ENCODE results near the gene ARHGAP1. TPM values are rescaled to one million over a fixed set of nuclear protein-coding genes. Genes with fewer than 3 reads are reported as not detected.
A peak's percentile ranks its signal among the peaks of the same experiment; 100 is the strongest.

The ARHGAP1 gene
- total RNA-seq, 2 donors from 2014 or later, result 41.6 to 43.5 TPM

DNA sequence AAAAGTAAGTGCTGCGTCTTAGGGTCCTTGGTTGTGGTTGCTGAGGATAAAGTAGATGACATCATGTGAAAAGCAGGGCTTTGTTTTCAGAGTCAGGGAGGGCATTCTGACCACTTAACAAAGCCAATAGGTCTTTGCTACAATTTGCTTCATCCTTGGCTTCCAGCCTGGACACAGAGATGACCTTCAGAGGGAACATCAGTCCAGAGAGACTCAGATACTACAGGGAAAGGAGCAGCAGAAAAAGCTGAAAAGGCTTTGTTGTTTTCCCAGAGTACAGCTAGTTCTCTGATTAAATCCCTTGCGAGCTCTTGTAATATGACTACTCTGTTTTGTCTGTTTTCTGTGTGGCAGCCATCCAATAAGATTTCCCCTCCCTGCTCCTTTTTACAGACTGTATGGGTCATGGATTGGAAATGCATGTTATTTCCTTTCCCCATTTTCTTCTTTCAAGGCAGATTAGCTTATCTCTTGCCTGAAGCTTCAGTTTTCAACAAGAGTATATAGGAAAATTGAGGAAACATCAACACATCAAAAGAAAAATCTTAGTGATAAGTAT, 51.2 kb downstream of the ARHGAP1 start:
- peaks cover 2 to 10% of the 10 kb centered on the region in 2 donors for H3K36me3 Mint-ChIP-seq (ENCODE audit: insufficient read depth in 2 of 2)
- H3K27ac Mint-ChIP-seq, result no peak overlapping the region
- ATAC-seq (replicated peaks in 1 of 2), result no peak
- H3K4me1 Mint-ChIP-seq (ENCODE audit: low read depth), result no peaks in the 10 kb centered on the region
- H3K4me3 Mint-ChIP-seq, result no peak overlapping the region
- H3K9me3 Mint-ChIP-seq, result no peaks in the 10 kb centered on the region
- no peaks in the 10 kb centered on the region for H3K27me3 Mint-ChIP-seq (ENCODE audit: low read depth)
- DNase-seq, result no peak

DNA sequence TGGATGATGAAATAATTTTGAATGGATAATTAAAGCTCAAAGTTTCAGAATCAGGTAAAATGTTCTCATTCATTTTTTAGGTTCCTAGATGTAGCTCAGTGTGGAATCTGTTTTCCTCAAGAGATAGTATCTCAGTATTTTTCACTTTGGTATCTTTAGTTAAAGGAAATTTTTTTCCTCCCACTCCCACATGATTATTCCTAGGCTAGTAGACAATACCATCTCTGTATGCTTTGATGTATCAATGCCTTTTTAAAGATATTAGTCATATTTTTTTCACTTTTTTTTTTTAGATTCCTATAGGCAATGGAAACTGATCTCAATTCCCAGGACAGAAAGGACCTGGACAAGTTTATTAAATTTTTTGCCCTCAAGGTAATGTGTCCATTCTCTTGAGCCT, 56.4 kb downstream of the ARHGAP1 start:
- H3K36me3 Mint-ChIP-seq (ENCODE audit: insufficient read depth in 2 of 2), result peaks cover 5 to 19% of the 10 kb centered on the region in 2 donors
- H3K9me3 Mint-ChIP-seq, result no peaks in the 10 kb centered on the region
- H3K4me1 Mint-ChIP-seq (ENCODE audit: low read depth), result peaks cover 14% of the 10 kb centered on the region
- H3K27me3 Mint-ChIP-seq (ENCODE audit: low read depth), result no peaks in the 10 kb centered on the region
- DNase-seq (no peak), ATAC-seq (replicated peaks in 1 of 2) (no peak)
- no peak overlapping the region for H3K27ac Mint-ChIP-seq
- H3K4me3 Mint-ChIP-seq, result no peak overlapping the region

DNA sequence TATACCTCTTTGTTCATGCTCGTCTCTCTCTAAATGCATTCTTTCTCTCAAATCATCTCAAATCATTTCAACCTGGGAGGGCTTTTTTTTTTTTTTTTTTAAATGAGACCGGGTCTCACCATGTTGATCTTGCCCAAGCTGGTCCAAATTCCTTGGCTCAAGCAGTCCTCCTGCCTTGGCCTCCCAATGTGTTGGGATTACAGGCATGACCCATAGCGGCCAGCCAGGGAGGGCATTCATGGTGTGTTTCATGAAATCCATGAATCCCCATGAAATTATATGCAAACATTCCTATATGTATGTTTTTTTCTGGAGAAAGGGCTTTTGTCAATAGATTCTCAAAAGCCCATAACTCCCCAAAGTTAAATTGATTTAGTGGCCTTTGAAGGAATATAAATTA, 56.9 kb downstream of the ARHGAP1 start:
- no peak for ATAC-seq (replicated peaks in 1 of 2)
- Mint-ChIP-seq H3K4me1 (ENCODE audit: low read depth) (peaks cover 14% of the 10 kb centered on the region), H3K4me3 (no peak overlapping the region), H3K27ac (peak overlapping the region; percentile 75), H3K36me3 (ENCODE audit: insufficient read depth in 2 of 2) (peaks cover 5 to 19% of the 10 kb centered on the region in 2 donors), H3K9me3 (no peaks in the 10 kb centered on the region), H3K27me3 (ENCODE audit: low read depth) (no peaks in the 10 kb centered on the region)
- no peak for DNase-seq

DNA sequence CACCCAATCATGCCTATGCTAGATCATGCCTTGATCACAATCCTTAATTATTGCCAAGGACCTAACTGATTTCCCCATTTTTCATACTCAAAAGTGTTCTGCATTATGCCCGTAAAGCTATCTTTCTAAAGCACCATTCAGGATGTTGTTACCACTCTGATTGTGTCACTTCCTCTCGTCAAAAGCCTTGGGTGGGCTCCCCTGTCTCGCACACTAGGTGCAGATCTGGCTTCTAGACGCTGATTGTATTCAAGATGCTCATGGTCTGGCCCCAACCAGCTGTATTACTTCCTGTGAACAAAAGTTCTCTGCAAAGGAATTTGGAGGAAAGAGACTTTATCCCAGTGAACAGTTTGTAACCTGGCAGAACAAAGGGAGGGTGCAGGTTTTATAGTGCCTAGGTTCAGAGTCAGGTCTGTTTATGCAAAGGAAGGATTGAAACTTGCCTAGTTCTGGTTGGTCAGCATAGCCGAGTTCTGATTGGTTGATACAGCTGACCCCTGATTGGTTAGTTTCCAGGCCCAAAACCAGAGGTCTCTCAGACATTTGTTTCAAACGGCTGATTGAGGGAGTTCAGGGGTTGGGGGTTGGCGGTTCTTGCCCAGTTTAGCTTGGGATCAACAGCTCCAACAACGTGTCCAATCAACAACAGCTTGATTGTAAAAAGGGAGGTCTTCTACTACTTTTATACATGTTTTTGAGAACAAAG, 57.6 kb downstream of the ARHGAP1 start:
- H3K36me3 Mint-ChIP-seq (ENCODE audit: insufficient read depth in 2 of 2), result peaks cover 7 to 22% of the 10 kb centered on the region in 2 donors
- H3K4me3 Mint-ChIP-seq, result no peak overlapping the region
- no peak overlapping the region for H3K27ac Mint-ChIP-seq
- H3K4me1 Mint-ChIP-seq (ENCODE audit: low read depth), result peaks cover 14% of the 10 kb centered on the region
- no peaks in the 10 kb centered on the region for H3K9me3 Mint-ChIP-seq
- ATAC-seq (replicated peaks in 1 of 2) (no peak), DNase-seq (no peak)
- H3K27me3 Mint-ChIP-seq (ENCODE audit: low read depth), result no peaks in the 10 kb centered on the region

DNA sequence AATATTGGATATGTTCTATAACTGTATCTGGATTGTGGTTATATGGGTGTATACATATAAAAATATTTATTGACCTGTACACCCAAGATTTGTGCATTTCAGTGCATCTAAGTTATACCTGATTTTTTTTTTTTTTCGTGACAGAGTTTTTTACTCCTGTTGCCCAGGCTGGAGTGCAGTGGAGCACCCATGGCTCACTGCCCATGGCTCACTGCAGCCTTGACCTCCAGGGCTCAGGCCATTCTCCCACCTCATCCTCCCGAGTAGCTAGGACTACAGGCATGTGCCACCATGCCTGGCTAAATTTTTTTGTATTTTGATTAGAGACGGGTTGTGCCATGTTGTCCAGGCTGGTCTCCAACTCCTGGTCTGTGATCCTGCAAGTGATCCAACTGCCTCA, 58.8 kb downstream of the ARHGAP1 start:
- peaks cover 7 to 22% of the 10 kb centered on the region in 2 donors for H3K36me3 Mint-ChIP-seq (ENCODE audit: insufficient read depth in 2 of 2)
- no peaks in the 10 kb centered on the region for H3K9me3 Mint-ChIP-seq
- ATAC-seq (replicated peaks in 1 of 2) (no peak), DNase-seq (no peak)
- no peaks in the 10 kb centered on the region for H3K27me3 Mint-ChIP-seq (ENCODE audit: low read depth)
- peaks cover 14% of the 10 kb centered on the region for H3K4me1 Mint-ChIP-seq (ENCODE audit: low read depth)
- no peak overlapping the region for H3K4me3 Mint-ChIP-seq
- no peak overlapping the region for H3K27ac Mint-ChIP-seq

DNA sequence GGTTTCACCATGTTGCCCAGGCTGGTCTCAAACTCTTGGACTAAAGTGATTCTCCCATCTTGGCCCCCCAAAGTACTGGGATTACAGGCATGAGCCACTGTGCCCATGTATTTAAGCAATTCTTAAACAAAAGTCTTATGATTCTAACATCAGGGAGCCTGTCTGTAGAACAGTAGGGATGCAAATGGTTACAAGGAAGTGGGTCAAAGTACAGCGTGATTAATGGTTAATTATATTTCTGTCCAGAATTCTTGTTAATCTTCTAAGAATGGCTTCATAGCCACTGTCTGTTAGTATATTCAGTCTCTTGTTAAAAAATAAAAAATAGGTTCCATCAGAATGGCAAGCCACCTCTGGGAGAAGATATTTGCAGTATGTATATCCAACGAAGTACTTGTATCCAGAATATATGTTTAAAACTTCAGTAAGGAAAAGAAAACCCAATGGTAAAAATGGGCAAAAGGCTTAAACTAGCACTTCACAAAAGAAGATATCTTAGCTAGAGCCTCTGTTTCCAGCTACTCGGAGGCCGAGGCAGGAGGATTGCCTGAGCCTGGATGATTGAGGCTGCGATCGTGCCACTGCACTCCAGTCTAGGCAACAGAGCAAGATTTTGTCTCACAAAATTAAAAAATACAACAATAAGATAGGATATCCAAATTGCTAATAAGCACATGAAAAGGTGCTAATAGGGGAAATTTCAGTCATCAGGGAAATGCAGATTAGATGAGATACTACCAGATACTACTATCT, 60.2 kb downstream of the ARHGAP1 start:
- H3K27ac Mint-ChIP-seq, result no peak overlapping the region
- no peaks in the 10 kb centered on the region for H3K9me3 Mint-ChIP-seq
- peaks cover 14% of the 10 kb centered on the region for H3K4me1 Mint-ChIP-seq (ENCODE audit: low read depth)
- H3K36me3 Mint-ChIP-seq (ENCODE audit: insufficient read depth in 2 of 2), result peaks cover 7 to 19% of the 10 kb centered on the region in 2 donors
- DNase-seq (no peak), ATAC-seq (replicated peaks in 1 of 2) (no peak)
- no peaks in the 10 kb centered on the region for H3K27me3 Mint-ChIP-seq (ENCODE audit: low read depth)
- H3K4me3 Mint-ChIP-seq, result no peak overlapping the region

DNA sequence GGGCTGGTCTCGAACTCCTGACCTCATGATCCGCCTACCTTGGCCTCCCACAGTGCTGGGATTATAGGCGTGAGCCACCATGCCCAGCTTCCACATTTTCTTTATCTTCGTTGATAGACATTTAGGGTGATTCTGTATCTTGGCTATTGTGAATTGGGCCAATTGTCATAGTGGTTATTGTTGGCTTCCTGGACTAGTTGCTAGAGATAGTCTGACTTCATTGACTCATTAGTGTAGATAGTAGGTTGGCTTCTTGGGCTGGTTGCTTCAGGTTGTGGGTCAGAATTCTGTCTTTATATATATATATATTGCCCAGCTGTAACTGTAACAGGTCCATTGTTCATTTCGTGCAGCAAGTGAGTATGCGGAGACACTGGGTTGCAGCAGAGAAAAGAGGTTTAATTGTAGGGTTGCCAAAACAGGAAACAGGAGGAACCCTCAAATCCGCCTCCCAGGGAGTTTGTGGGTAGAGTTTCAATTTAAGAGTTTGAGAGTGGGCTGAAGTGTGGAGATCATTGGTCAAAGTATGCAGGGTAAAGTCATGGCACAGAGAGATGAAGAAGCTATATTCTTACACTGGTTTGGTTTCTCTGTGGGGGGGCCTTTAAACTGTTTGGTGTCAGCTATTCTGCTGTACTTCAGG, 61.1 kb downstream of the ARHGAP1 start:
- DNase-seq, result no peak
- Mint-ChIP-seq H3K9me3 (no peaks in the 10 kb centered on the region), H3K27me3 (ENCODE audit: low read depth) (no peaks in the 10 kb centered on the region), H3K36me3 (ENCODE audit: insufficient read depth in 2 of 2) (peaks cover 7 to 19% of the 10 kb centered on the region in 2 donors), H3K27ac (peak overlapping the region; percentile 6), H3K4me3 (no peak overlapping the region), H3K4me1 (ENCODE audit: low read depth) (peaks cover 14% of the 10 kb centered on the region)
- no peak for ATAC-seq (replicated peaks in 1 of 2)

DNA sequence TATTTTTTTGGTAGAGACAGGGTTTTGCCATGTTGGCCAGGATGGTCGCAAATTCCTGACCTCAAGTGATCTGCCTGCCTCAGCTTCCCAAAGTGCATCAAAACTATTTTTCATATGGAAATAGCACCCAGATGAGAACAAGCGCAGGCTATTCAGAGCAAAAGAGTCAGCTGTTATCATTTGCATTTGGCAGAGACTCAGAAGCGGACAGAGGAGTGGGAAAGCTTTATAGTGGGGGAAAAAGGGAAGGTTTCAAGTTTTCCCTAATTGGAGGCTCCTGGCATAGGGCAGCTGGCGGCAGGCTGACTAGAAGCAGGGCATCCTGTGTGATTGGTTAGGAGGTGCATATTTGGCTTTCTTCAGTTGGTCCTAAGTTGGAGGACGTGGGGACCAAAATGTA, 62.9 kb downstream of the ARHGAP1 start:
- Mint-ChIP-seq H3K9me3 (no peaks in the 10 kb centered on the region), H3K4me3 (no peak overlapping the region), H3K4me1 (ENCODE audit: low read depth) (peaks cover 11% of the 10 kb centered on the region), H3K36me3 (ENCODE audit: insufficient read depth in 2 of 2) (peaks cover 7 to 14% of the 10 kb centered on the region in 2 donors), H3K27ac (no peak overlapping the region), H3K27me3 (ENCODE audit: low read depth) (no peaks in the 10 kb centered on the region)
- DNase-seq, result no peak
- no peak for ATAC-seq (replicated peaks in 1 of 2)

DNA sequence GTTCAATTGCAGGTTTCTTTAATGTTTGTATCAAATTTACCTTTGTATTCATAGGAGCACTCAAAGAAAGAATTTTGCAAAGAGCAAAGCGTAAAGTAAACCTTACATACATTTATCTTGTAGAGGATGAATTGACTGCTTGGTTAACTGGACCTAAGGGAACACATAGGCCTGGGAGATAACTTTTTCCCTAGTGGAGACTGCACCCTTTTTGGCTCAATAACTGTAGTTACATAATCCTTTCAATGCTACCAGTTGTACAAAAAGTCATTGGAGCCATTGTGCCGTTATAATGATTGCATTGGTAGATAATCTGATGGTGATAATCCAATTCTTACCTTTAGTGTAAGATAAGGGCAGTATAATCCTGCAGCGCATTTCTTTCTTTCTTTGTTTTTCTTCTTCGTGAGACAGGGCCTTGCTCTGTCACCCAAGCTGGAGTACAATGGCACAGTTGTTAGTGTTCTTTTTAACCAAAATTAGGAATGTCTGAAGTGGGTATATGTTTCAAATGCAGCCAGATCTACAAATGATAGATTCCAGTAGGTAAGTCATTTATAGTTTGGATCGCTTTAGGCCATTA, 64.8 kb downstream of the ARHGAP1 start:
- DNase-seq (no peak), ATAC-seq (replicated peaks in 1 of 2) (no peak)
- Mint-ChIP-seq H3K36me3 (ENCODE audit: insufficient read depth in 2 of 2) (peaks cover 8 to 15% of the 10 kb centered on the region in 2 donors), H3K27ac (no peak overlapping the region), H3K4me1 (ENCODE audit: low read depth) (peaks cover 6% of the 10 kb centered on the region), H3K27me3 (ENCODE audit: low read depth) (no peaks in the 10 kb centered on the region), H3K4me3 (no peak overlapping the region), H3K9me3 (no peaks in the 10 kb centered on the region)

DNA sequence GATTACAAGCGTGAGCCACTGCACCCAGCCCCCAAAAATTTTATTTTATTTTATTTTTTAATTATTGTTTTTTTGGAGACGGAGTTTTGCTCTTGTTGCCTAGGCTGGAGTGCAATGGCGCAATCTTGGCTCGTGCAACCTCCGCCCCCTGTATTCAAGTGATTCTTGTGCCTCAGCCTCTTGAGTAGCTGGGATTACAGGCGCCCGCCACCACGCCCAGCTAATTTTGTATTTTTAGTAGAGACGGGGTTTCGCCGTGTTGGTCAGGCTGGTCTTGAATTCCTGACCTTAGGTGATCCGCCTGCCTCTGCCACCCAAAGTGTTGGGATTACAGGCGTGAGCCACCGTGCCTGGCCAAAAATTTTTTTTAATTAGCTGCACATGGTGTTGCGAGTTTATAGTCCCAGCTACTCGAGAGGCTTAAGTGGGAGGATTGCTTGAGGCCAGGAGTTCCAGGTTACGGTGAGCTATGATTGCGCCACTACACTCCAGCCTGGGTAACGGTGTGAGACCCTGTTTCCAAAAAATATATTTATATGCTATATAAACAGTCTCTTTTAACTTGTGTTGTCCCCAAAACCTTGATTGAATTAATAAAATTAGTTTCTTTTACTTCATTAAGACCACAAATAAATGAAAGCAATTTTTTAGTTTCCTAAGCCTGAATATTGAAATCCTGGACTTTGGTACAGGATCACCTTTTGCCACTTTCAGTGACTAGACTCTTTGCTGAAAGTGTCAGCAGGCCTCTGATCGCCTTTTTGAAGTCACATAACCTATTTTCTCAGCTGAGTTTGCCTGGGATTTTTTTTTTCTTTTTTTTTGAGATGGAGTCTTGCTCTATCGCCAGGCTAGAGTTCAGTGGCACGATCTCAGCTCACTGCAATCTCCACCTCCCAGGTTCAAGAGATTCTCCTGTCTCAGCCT, 66.9 kb downstream of the ARHGAP1 start:
- H3K4me3 Mint-ChIP-seq, result no peak overlapping the region
- peaks cover 4 to 10% of the 10 kb centered on the region in 2 donors for H3K36me3 Mint-ChIP-seq (ENCODE audit: insufficient read depth in 2 of 2)
- DNase-seq (no peak), ATAC-seq (replicated peaks in 1 of 2) (no peak)
- H3K27ac Mint-ChIP-seq, result no peak overlapping the region
- no peaks in the 10 kb centered on the region for H3K4me1 Mint-ChIP-seq (ENCODE audit: low read depth)
- no peaks in the 10 kb centered on the region for H3K27me3 Mint-ChIP-seq (ENCODE audit: low read depth)
- H3K9me3 Mint-ChIP-seq, result no peaks in the 10 kb centered on the region

DNA sequence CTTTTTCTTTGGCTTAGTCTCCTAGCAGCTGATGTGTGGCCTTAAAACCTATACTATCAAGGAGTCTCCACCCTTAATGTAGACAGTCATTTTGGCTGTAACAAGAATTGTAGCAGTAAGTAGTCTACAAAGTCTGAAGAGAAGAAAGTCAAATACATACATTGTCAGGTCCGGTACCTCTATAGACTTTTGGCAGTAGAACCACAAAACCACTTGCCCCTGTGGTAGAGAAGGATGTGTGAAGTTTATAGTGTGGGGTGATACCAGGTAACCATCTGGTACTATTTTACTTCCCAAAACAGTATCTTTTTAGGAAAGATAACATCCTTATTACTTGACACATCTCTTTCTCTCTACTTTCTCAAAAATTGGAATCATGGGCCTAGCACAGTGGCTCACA, 67.9 kb downstream of the ARHGAP1 start:
- H3K36me3 Mint-ChIP-seq (ENCODE audit: insufficient read depth in 2 of 2), result peaks cover 1 to 7% of the 10 kb centered on the region in 2 donors
- H3K27me3 Mint-ChIP-seq (ENCODE audit: low read depth), result no peaks in the 10 kb centered on the region
- no peaks in the 10 kb centered on the region for H3K9me3 Mint-ChIP-seq
- DNase-seq, result no peak
- H3K4me3 Mint-ChIP-seq, result no peak overlapping the region
- no peak for ATAC-seq (replicated peaks in 1 of 2)
- no peak overlapping the region for H3K27ac Mint-ChIP-seq
- no peaks in the 10 kb centered on the region for H3K4me1 Mint-ChIP-seq (ENCODE audit: low read depth)

DNA sequence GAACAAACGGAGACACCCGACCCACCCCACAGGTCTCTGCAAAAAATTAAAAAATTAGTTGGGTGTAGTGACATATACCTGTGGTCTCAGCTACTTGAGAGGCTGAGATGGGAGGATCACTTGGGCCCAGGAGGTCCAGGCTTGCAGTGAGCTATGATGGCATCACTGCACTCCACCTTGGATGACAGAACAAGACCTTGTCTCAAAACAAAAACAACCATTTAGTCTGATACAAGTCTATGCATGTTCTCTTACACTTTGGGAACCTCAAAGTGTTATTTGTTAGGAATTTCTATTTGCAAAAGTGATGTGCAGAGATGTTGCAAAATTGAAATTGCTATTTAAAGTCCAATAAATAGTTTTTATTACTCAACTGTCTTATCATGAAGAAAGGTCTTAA, 68.7 kb downstream of the ARHGAP1 start:
- Mint-ChIP-seq H3K36me3 (ENCODE audit: insufficient read depth in 2 of 2) (peaks cover 1 to 7% of the 10 kb centered on the region in 2 donors), H3K27me3 (ENCODE audit: low read depth) (no peaks in the 10 kb centered on the region), H3K4me3 (no peak overlapping the region), H3K4me1 (ENCODE audit: low read depth) (no peaks in the 10 kb centered on the region), H3K27ac (no peak overlapping the region), H3K9me3 (no peaks in the 10 kb centered on the region)
- no peak for ATAC-seq (replicated peaks in 1 of 2)
- DNase-seq, result no peak
